NCI-H1694 (cell line): ENCODE data around the gene TSC22D1.

ENCODE experiments used
- DNase-seq: peaks from one replicate; lab custom pipeline; 2025; lab: John Stamatoyannopoulos, UW

Gene TSC22D1

GRCh38 chr13:44452418-44452817 lies 123.7 kb downstream of the TSC22D1 start:
- DNase-seq, result no peak

- no peak for DNase-seq
Measured at GRCh38 chr13:44451651-44452050, 124.5 kb downstream of the TSC22D1 start.

GRCh38 chr13:44451126-44451525 lies 125.0 kb downstream of the TSC22D1 start:
- no peak for DNase-seq

- DNase-seq, result no peak
Measured at GRCh38 chr13:44449999-44450821, 125.9 kb downstream of the TSC22D1 start.

GRCh38 chr13:44448875-44449274 lies 127.3 kb downstream of the TSC22D1 start:
- DNase-seq, result no peak

- DNase-seq, result no peak
Measured at GRCh38 chr13:44448373-44448772, 127.8 kb downstream of the TSC22D1 start.

- DNase-seq, result no peak
Measured at GRCh38 chr13:44447783-44448321, 128.3 kb downstream of the TSC22D1 start.

- no peak for DNase-seq
Measured at GRCh38 chr13:44440046-44440608, 136.0 kb downstream of the TSC22D1 start.

GRCh38 chr13:44439452-44440024 lies 136.6 kb downstream of the TSC22D1 start:
- no peak for DNase-seq

- no peak for DNase-seq
Measured at GRCh38 chr13:44438234-44438579, 137.9 kb downstream of the TSC22D1 start.

- DNase-seq, result peak; percentile 46
Measured at GRCh38 chr13:44437356-44438233, 138.5 kb downstream of the TSC22D1 start.

GRCh38 chr13:44436589-44437337 lies 139.4 kb downstream of the TSC22D1 start:
- peak; percentile 83 for DNase-seq

GRCh38 chr13:44435919-44436510 lies 140.1 kb downstream of the TSC22D1 start:
- no peak for DNase-seq

- DNase-seq, result peak; percentile 94
Measured at GRCh38 chr13:44435142-44435918, 140.8 kb downstream of the TSC22D1 start.

- no peak for DNase-seq
Measured at GRCh38 chr13:44434766-44435141, 141.4 kb downstream of the TSC22D1 start.

GRCh38 chr13:44433863-44434765 lies 142.0 kb downstream of the TSC22D1 start:
- DNase-seq, result no peak

GRCh38 chr13:44432650-44433049 lies 143.5 kb downstream of the TSC22D1 start:
- no peak for DNase-seq

GRCh38 chr13:44431150-44431549 lies 145.0 kb downstream of the TSC22D1 start:
- DNase-seq, result no peak

GRCh38 chr13:44429311-44429710 lies 146.8 kb downstream of the TSC22D1 start:
- DNase-seq, result no peak
